Neuronal stem cell (in vitro differentiated cells): ENCODE measurements around the gene SLC6A7.

Experiments
- DNase-seq: peaks from one replicate; pipeline ENCODE4 v3.0.0-alpha.2; 2013; ENCODE audit warnings: low spot score
- H2AFZ ChIP-seq: one replicate; pipeline ENCODE4 v1.6.1; 2013; ENCODE audit warnings: mild to moderate bottlenecking, low read length, inconsistent platforms
- H2AK5ac ChIP-seq: 2 replicates; pipeline ENCODE4 v1.6.1; 2013; ENCODE audit warnings: low read depth, mild to moderate bottlenecking, inconsistent platforms, low read length, moderate library complexity, mixed read lengths
- H2BK120ac ChIP-seq: 2 replicates; pipeline ENCODE4 v1.6.1; 2013; ENCODE audit warnings: low read depth, mild to moderate bottlenecking, inconsistent platforms, low read length, moderate library complexity, mixed read lengths
- H2BK12ac ChIP-seq: one replicate; pipeline ENCODE4 v1.6.1; 2013; ENCODE audit warnings: low read length, inconsistent platforms
- H2BK15ac ChIP-seq: 2 replicates; pipeline ENCODE4 v1.6.1; 2013; ENCODE audit warnings: mild to moderate bottlenecking, low read length, inconsistent platforms, mixed read lengths
- H2BK5ac ChIP-seq: one replicate; pipeline ENCODE4 v1.6.1; 2013; ENCODE audit warnings: inconsistent platforms, mild to moderate bottlenecking, low read length, moderate library complexity
- H3K14ac ChIP-seq: one replicate; pipeline ENCODE4 v1.6.1; 2013; ENCODE audit warnings: low read length, inconsistent platforms
- H3K18ac ChIP-seq: 2 replicates; pipeline ENCODE4 v1.6.1; 2013; ENCODE audit warnings: low read length, inconsistent platforms
- H3K23ac ChIP-seq: 2 replicates; pipeline ENCODE4 v1.6.1; 2013; ENCODE audit warnings: low read depth, mild to moderate bottlenecking, mixed read lengths, low read length, inconsistent platforms; ENCODE audit not compliant: poor library complexity
- H3K27ac ChIP-seq: replicated peaks from 3 replicates; pipeline ENCODE4 v1.5.1; 2013; ENCODE audit warnings: low read length, inconsistent platforms
- H3K27me3 ChIP-seq, 3 experiments: 2 replicates each; pipeline ENCODE4 v1.6.1; 2013; ENCODE audit warnings: low read length in 3 of 3, mild to moderate bottlenecking in 2 of 3, inconsistent platforms in 1 of 3, low read depth in 1 of 3, mixed read lengths in 1 of 3, moderate library complexity in 1 of 3; ENCODE audit not compliant: control insufficient read depth in 3 of 3, insufficient read depth in 3 of 3
- H3K36me3 ChIP-seq, 2 donors: replicated peaks in 1 of 2; 2 replicates each; pipeline ENCODE4 v1.6.1; 2013; ENCODE audit warnings: low read length in 2 of 2; ENCODE audit not compliant: control insufficient read depth in 2 of 2, insufficient read depth in 2 of 2
- H3K4ac ChIP-seq: 2 replicates; pipeline ENCODE4 v1.6.1; 2013; ENCODE audit warnings: inconsistent platforms, mild to moderate bottlenecking, low read length, moderate library complexity
- H3K4me1 ChIP-seq, 2 donors: 1 replicate in 1 of 2; 2 replicates in 1 of 2; pipeline ENCODE4 v1.6.1; 2013; ENCODE audit warnings: low read length in 2 of 2, low read depth in 1 of 2; ENCODE audit not compliant: control insufficient read depth in 2 of 2, insufficient read depth in 1 of 2
- H3K4me2 ChIP-seq: one replicate; pipeline ENCODE4 v1.6.1; 2013; ENCODE audit warnings: mild to moderate bottlenecking, low read length, inconsistent platforms; ENCODE audit not compliant: insufficient read depth, poor library complexity, severe bottlenecking
- H3K4me3 ChIP-seq, 2 donors: 2 replicates each; pipeline ENCODE4 v1.5.1; 2013; ENCODE audit warnings: low read length in 2 of 2, mild to moderate bottlenecking in 2 of 2, inconsistent platforms in 1 of 2, moderate library complexity in 1 of 2
- H3K79me1 ChIP-seq: one replicate; pipeline ENCODE4 v1.6.1; 2013; ENCODE audit warnings: low read depth, mild to moderate bottlenecking, inconsistent platforms, low read length, moderate library complexity
- H3K9ac ChIP-seq: one replicate; pipeline ENCODE4 v1.6.1; 2013; ENCODE audit warnings: mild to moderate bottlenecking, low read depth, low read length, inconsistent platforms; ENCODE audit not compliant: poor library complexity
- H3K9me3 ChIP-seq, 2 donors: replicated peaks in 1 of 2; 2 replicates each; pipeline versions ENCODE3 to v1.6.1; 2013; ENCODE audit warnings: low read length in 2 of 2, mild to moderate bottlenecking in 2 of 2, inconsistent platforms in 1 of 2, low read depth in 1 of 2, mixed read lengths in 1 of 2, moderate library complexity in 1 of 2; ENCODE audit not compliant: control insufficient read depth in 2 of 2, insufficient read depth in 1 of 2
- H4K8ac ChIP-seq: one replicate; pipeline ENCODE4 v1.6.1; 2013; ENCODE audit warnings: low read depth, mild to moderate bottlenecking, inconsistent platforms, low read length, moderate library complexity
- H4K91ac ChIP-seq: one replicate; pipeline ENCODE4 v1.6.1; 2013; ENCODE audit warnings: low read length, low read depth, mild to moderate bottlenecking, inconsistent platforms; ENCODE audit not compliant: poor library complexity
- WGBS, 2 donors: extraction: QIAGEN DNeasy Blood & Tissue Kit; methylation state at CpG; one replicate each; pipeline ENCODE4 v1.1.7; 2013; ENCODE audit warnings: missing lambda C conversion rate in 2 of 2, mixed read lengths in 1 of 2; ENCODE audit not compliant: insufficient read length in 2 of 2, insufficient replicate concordance in 1 of 2; ENCODE audit errors: extremely low coverage in 2 of 2; 5-methylcytosine and 5-hydroxymethylcytosine counted together

SLC6A7 gene

DNA sequence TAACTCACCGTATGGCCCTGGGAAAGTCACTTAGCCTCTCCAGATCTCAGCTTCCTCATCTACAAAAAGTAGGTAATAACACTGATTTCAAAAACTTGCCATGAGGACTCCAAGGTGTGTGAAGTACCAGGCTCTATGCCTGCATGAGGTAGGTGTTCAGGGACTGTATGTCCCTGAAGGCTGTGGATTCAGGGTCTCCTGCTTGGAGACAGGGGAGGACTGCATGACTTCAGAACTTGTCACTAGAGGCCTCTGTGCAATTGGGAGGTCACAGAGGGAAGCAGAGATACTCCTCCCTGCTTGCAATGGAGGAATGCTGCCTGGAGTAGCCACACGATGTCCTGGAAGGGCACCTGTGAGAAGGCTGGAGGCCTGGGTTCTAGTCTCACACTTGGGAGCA lies 36.4 kb upstream of the SLC6A7 start:
- no peaks in the 10 kb centered on the region for H3K27me3 ChIP-seq
- no peak overlapping the region for H3K4ac ChIP-seq
- no peak overlapping the region for H3K23ac ChIP-seq
- H2BK5ac ChIP-seq, result peak overlapping the region; percentile 15
- no peak overlapping the region for H3K4me3 ChIP-seq
- H2BK120ac ChIP-seq, result no peak overlapping the region
- H3K4me1 ChIP-seq, result peaks cover 28 to 31% of the 10 kb centered on the region in 2 donors
- H3K4me2 ChIP-seq, result no peak overlapping the region
- H2BK15ac ChIP-seq, result no peak overlapping the region
- no peak overlapping the region for H4K91ac ChIP-seq
- no peaks in the 10 kb centered on the region for H3K9me3 ChIP-seq
- H2AFZ ChIP-seq, result no peak overlapping the region
- H3K18ac ChIP-seq, result peak overlapping the region; percentile 58
- no peaks in the 10 kb centered on the region for H3K36me3 ChIP-seq
- no CpG with 5 or more reads among the region's 2 CpGs for WGBS, 2 donors
- H3K9ac ChIP-seq, result no peak overlapping the region
- no peaks in the 10 kb centered on the region for H3K79me1 ChIP-seq
- no peak overlapping the region for H3K27ac ChIP-seq
- no peak overlapping the region for H3K14ac ChIP-seq
- DNase-seq, result no peak
- no peak overlapping the region for H2AK5ac ChIP-seq
- no peak overlapping the region for H2BK12ac ChIP-seq
- no peak overlapping the region for H4K8ac ChIP-seq

DNA sequence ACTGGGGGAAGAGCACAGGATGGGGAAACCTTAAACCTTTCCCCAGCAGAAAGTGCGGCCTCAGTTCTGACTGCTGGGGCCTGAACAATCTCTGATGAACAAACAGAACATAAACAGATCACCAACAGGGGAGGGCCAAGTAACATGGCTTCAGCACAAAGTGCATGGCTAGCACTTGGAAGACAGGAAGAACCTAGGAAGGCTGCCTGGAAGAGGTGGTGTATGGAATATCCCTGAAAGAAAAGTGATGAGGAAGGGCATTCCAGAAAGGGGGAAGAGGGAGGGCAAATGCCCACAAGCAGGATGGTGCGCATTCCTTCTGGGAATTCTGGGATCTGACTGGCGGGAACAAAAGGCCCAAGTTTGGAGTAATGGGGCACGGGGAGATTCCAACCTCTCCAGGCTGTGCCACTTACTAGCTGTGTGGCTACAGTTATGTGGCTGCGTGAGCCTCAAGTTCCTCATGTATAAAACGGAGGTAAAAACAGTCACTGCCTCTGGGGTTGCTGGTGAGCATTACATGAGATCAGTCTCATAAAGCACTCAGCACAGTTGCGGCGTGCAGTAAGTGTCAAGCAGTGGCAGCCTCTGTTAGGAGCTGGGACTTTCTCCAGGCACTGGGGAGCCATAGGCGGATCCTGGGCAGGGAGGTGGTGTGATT lies 35.8 kb upstream of the SLC6A7 start:
- Histone ChIP-seq H3K9me3 (no peaks in the 10 kb centered on the region), H3K4me3 (no peak overlapping the region), H2AFZ (peak overlapping the region; percentile 14), H3K4me1 (peaks cover 31% of the 10 kb centered on the region in 2 donors), H3K79me1 (no peaks in the 10 kb centered on the region), H3K14ac (no peak overlapping the region), H3K36me3 (no peaks in the 10 kb centered on the region), H4K91ac (no peak overlapping the region), H3K27ac (peak overlapping the region; percentile 39), H4K8ac (no peak overlapping the region), H3K4me2 (no peak overlapping the region), H3K27me3 (no peaks in the 10 kb centered on the region), H2AK5ac (peak overlapping the region; percentile 43), H3K4ac (no peak overlapping the region), H2BK15ac (peak overlapping the region; percentile 53), H2BK12ac (peak overlapping the region; percentile 7), H3K23ac (no peak overlapping the region), H3K9ac (no peak overlapping the region), H2BK120ac (peak overlapping the region; percentile 53), H2BK5ac (peak overlapping the region; percentile 77), H3K18ac (peak overlapping the region; percentile 66)
- whole genome bisulfite sequencing, 2 donors, result no CpG with 5 or more reads among the region's 9 CpGs
- no peak for DNase-seq

- peak overlapping the region; percentile 39 for H3K27ac ChIP-seq
Observed at GRCh38 chr5:150154618-150155128, 35.2 kb upstream of the SLC6A7 start.

DNA sequence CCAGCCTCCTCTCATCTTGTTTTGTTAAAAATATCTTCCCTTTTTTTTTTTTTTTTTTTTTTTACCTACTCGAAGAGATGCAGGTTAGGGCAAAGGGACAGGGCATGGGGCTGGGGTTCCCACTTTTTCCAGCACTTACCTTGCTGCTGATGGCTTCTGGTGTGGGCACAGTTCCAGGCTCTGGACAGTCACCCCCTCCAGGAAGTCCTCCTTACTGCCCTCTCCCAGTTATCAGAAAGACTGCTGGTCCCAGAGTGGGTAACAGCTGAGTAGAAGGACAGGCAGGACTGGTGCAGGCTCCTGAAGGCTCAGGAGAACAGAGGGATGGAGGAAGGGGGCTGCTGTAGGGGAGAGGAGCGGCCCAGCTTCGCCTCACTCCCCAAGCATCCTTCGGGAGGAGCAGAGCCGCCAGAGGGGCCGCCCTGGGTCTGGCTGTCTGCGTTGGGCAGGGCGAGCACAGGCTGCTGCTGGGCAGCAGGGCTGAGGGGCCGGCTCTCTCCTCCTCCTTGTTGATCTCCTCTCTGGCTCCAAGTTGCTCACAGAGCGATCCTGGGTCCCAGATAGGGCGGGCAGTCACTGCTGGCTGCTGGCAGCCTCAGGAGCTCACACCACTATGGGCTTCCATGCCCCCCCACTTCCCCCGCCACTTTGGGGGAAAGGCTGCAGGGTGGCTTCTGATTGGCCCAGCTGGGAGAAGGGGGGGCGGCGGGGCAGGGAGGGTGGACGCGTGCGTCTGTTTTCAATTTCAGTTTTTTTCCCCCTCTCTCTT lies 34.4 kb upstream of the SLC6A7 start, which contains the start of gene PDGFRB:
Gene PDGFRB, minus strand, starts transcription at position 588 of the 769 bp plus-strand sequence. CDS start 18,798 bp downstream, outside the sequence.
- Histone ChIP-seq H3K4me1 (peaks cover 31 to 35% of the 10 kb centered on the region in 2 donors), H4K91ac (peak within 1 kb of the TSS; percentile 89), H3K9me3 (no peaks in the 10 kb centered on the region), H2BK5ac (peak within 1 kb of the TSS; percentile 77), H3K18ac (peak within 1 kb of the TSS; percentile 93), H2BK12ac (peak within 1 kb of the TSS; percentile 73), H3K27me3 (no peaks in the 10 kb centered on the region), H3K27ac (peak within 1 kb of the TSS; percentile 84), H3K4me3 (peak within 1 kb of the TSS; percentile 46 to 71), H4K8ac (no peak within 1 kb of the TSS), H3K36me3 (no peaks in the 10 kb centered on the region), H3K4ac (peak within 1 kb of the TSS; percentile 30), H2AFZ (peak within 1 kb of the TSS; percentile 93), H2BK15ac (peak within 1 kb of the TSS; percentile 76), H3K14ac (peak within 1 kb of the TSS; percentile 42), H3K4me2 (peak within 1 kb of the TSS; percentile 50), H3K9ac (peak within 1 kb of the TSS; percentile 79), H3K23ac (peak within 1 kb of the TSS; percentile 77), H3K79me1 (no peaks in the 10 kb centered on the region), H2BK120ac (peak within 1 kb of the TSS; percentile 63), H2AK5ac (peak within 1 kb of the TSS; percentile 93)
- WGBS, 2 donors, result no CpG with 5 or more reads among the region's 17 CpGs
- peak; percentile 65 for DNase-seq

More at GRCh38 chr5:150154618-150155128, 35.2 kb upstream of the SLC6A7 start:
- H3K4me3 ChIP-seq, result peak overlapping the region; percentile 29 to 46
- no CpG with 5 or more reads among the region's 7 CpGs for WGBS, 2 donors
- H4K8ac ChIP-seq, result no peak overlapping the region
- H4K91ac ChIP-seq, result no peak overlapping the region
- no peak overlapping the region for H3K23ac ChIP-seq
- no peak for DNase-seq
- H3K79me1 ChIP-seq, result no peaks in the 10 kb centered on the region
- peak overlapping the region; percentile 21 for H3K4me2 ChIP-seq
- no peaks in the 10 kb centered on the region for H3K27me3 ChIP-seq
- H3K14ac ChIP-seq, result peak overlapping the region; percentile 42
- peak overlapping the region; percentile 84 for H3K18ac ChIP-seq
- H3K9me3 ChIP-seq, result no peaks in the 10 kb centered on the region
- peak overlapping the region; percentile 53 for H2BK15ac ChIP-seq
- H3K4me1 ChIP-seq, result peaks cover 31% of the 10 kb centered on the region in 2 donors
- peak overlapping the region; percentile 53 for H2BK120ac ChIP-seq
- peak overlapping the region; percentile 93 for H2AK5ac ChIP-seq
- peak overlapping the region; percentile 30 for H3K4ac ChIP-seq
- peak overlapping the region; percentile 14 for H2AFZ ChIP-seq
- H3K9ac ChIP-seq, result peak overlapping the region; percentile 56
- peak overlapping the region; percentile 7 for H2BK12ac ChIP-seq
- H2BK5ac ChIP-seq, result peak overlapping the region; percentile 77
- no peaks in the 10 kb centered on the region for H3K36me3 ChIP-seq
